ENCODE results near the gene XRCC5.
"Not testable (repeated sequence)": the region's sequence is repeated elsewhere in the genome, so short reads cannot be mapped to it uniquely, and the experiment has no call there.

The XRCC5 gene

DNA sequence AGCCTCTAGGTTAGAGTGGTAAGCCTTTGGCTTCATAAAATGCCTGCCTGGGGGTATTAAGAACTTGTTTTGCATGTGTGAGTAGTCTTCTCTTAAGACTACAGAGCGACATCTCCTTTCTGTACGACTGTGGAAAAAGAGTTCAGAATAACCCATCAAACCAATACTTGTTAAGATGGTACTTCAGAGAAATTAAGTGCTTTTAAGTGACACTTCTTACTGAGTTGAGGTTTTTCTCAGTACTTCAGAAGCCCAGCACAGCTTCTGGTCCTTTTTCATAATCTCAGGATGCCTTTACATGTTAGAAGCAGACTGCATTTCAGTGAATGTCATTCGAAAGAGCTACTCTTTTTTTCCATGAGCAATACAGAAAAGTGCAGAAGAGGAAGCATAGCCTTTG, 10.8 kb downstream of the XRCC5 start:
- DNase-seq = no peak

GRCh38 chr2:216121255-216121654, 12.1 kb downstream of the XRCC5 start:
- DNase-seq = no peak

- no peak for DNase-seq
Observed at GRCh38 chr2:216126943-216127342, 17.8 kb downstream of the XRCC5 start.

DNA sequence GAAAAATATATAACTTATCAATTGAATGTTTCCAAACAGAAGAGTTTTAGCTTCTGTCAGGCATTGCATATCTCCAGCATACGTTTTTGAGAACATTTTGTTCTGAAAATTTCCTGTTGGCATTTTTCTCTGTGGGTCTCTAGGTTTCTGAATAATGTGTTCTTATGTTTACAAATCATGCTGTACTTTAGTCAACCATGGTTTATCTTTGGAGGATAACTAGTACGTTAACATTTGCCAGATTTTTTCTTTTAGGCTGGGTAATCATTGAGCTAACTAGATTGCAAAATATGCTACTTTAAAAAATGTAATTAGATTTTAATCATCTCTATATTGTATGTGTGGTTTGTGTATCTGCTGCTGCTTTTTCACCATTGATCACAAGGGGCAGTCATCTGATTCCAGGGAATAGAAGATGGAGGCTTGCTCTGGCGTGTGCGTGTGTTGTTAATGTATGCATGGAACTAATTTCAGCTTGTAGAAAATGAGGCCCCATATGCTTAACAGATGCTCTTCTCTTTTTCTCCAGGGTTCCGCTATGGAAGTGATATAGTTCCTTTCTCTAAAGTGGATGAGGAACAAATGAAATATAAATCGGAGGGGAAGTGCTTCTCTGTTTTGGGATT, 21.3 kb downstream of the XRCC5 start:
- no peak for DNase-seq

DNA sequence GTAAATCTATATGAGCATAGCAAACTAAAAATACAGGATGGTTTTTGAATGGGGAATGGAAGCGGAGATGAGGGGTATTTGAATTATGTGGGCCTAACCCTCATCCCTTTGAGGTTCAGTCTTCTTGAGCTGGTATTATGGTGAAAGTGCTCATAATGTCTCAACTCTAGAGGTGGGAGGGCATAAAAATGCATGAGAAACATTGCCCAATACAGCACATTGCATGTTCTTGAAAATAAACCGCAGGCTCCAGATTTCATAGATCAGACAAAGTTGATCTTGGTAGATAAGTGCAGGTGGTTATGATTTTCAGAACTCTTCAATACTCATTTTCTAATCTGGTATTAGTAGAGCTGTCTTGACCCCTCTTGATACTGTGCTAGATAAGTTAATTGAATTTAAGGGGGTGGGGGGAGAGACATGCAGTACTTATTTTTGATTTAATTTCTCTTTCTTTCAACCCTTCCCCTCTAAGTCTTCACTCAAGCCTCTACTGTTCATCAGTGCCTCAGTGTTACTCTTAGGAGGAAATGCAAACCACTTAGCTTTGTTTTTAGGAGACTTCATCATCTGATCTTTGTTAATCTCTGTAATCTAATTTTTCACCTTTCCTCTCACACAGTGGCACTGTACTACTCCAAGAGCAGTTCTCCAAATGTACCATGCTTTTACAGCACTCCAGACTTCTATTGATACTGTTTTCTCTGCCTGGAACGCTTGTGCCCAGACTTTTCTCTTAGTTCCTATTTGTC, 22.2 kb downstream of the XRCC5 start:
- no peak for DNase-seq

GRCh38 chr2:216132585-216132984, 23.4 kb downstream of the XRCC5 start:
- peak; percentile 32 for DNase-seq

- DNase-seq = peak; percentile 39
Observed at GRCh38 chr2:216133397-216133796, 24.2 kb downstream of the XRCC5 start.

DNA sequence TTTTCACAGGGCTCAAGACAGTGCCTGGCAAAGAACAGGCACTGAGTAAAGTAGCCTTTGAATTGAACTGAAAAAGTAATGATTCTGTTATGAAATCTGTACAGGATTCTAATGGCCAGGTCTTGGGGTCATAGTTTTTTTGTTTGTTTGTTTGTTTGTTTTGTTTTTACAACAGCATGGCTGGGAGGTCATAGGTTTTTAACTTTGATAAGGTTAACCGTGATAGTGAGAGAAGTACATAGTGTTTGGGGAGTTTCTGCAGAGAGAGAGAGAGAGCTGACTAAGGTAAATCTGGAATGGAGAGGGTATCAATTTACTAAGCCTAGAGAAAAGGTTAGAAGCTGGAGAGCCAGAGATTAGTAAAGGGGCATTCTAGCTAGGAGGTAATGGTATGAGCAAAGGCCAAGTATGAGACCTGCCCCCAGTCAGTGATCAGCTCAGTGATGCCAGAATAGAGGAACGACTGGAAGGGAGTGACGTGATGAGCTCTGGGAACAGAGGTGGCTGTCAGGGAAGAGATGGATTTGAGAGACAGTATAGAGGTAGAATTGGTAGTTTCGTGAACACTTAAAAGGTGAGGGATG, 25.9 kb downstream of the XRCC5 start:
- DNase-seq = no peak

DNA sequence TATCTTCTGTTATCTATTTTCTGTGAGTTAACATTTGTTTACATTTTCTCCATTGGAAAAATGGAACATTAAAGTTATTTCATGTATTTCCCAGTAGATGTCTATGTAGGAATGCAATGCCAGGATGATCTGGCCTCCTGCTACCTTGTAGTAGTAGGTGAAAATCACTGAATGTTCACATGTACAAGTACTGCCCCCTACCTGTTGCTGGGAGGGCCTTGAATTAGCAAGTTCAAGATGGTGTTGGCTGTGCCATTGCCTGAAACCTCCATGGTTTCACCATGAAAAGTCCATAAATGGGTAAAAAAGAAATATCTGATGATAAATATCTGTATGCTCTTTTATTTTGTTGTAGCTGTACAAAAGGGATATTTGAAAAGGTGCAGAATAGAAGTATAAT, 30.7 kb downstream of the XRCC5 start:
- DNase-seq = no peak

DNA sequence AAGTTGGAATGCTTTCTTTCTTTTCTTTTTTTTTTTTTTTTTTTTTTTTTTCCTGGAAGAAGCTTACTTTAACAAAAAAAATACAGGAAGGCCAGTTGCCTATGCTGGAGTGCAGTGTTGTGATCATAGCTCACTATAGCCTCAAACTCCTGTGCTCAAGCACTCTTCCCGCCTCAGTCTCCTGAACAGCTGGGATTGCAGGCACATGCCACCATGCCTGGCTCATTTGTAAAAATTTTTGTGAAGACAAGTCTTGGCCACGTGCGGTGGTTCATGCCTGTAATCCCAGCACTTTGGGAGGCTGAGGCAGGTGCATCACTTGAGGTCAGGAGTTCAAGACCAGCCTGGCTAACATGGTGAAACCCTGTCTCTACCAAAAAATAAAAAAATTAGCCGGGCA, 32.4 kb downstream of the XRCC5 start:
- not testable (repeated sequence) for DNase-seq

- no peak for DNase-seq
Observed at GRCh38 chr2:216142540-216142939, 33.4 kb downstream of the XRCC5 start.

DNA sequence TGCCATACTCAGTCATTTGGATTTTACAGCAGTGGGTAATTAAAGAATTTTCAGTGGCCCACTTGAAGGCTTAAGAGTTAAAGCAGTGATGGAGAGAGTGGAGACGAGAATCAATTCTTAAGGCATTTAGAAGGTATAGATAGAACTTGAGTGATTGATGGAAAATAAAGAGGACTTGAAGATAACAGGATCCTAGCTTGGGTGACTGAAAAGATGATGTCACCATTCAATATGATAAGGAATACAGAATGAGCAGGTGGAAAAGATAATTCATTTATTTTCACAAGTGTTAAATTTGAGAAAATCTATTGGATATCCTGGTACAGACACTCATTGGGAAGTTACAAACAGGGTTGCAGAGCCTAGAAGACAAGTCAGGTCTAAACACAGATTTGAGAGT, 35.2 kb downstream of the XRCC5 start:
- no peak for DNase-seq

- no peak for DNase-seq
Observed at GRCh38 chr2:216144857-216145256, 35.7 kb downstream of the XRCC5 start.

- DNase-seq = no peak
Observed at GRCh38 chr2:216146573-216146972, 37.4 kb downstream of the XRCC5 start.

GRCh38 chr2:216147172-216148131, 38.3 kb downstream of the XRCC5 start:
- DNase-seq = no peak

DNA sequence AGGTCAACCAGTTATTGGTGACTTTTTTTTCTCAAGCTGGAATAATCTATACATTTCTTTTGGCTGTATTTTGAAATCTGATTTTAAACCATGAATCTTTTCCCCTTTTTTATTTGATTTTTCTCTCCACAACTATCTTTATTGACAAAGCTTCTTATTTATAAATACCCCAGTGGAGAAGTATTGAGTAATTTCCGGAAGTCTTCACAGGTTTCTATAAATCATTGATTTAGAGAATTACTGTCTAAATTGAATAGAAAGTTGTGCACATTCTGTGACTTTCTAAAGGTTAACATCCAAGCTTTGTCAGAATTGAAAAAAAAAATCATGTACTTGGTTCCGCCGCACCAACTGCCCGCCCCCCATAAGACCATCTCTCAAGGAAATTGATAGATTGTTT, 39.8 kb downstream of the XRCC5 start:
- DNase-seq = no peak

GRCh38 chr2:216149741-216150140, 40.6 kb downstream of the XRCC5 start:
- DNase-seq = no peak

- no peak for DNase-seq
Observed at GRCh38 chr2:216151313-216152025, 42.3 kb downstream of the XRCC5 start.

DNA sequence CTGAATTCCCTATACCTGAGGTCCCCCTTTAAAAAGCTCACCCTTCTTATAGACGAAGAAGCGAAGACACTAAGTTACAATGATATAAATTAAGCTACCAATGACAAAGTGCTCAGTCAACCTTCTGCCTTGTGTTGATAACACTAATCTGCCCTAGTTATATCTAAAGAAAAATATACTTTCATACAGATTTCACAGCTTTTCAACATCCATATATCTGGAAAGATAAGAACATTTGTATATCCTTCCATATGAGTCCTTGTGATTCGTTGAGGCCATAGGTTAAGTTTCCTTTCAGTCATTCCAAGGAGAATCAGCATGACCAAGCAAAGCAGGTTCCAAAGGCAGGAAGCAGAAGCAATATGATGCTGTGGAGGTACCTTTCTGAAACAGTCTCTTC, 46.8 kb downstream of the XRCC5 start:
- no peak for DNase-seq

DNA sequence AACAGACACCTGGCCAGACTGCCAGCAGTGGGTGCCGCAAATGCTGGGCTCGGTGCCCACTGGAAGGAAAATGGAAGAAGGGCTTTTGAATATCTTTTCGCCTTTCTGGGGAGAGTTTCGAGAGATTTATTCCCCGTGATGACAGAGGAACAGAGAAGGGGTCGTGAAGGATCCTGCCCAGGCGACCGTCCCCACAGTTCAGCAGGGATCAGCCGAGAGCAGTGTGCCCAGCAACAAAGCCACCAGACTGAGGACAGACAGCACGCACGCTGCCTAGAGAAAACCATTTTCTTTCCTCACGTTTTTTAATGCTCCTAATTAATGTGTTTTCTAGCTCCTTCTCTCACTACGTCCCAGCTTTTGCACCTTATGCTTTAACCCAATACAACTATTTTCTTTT, 47.7 kb downstream of the XRCC5 start:
- no peak for DNase-seq

DNA sequence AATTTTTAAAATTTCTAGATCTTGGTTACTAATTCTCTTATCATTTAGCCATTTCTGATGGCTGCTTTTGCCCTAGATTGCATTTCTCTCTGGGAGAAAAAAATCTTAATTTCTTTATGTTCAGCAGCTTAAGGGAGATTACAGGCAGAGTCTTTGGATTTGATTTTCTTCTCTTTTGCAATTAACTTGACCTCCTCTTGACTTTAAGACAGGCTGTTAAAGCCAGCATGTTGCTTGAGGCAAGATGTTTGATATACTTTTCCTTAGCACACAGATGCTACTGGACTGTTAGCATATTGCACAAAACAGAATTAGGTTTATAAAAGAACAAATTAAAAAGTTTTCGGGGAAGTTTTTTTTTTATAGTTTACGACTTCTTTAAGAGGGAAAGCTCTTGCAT, 50.0 kb downstream of the XRCC5 start:
- DNase-seq = no peak

GRCh38 chr2:216159646-216160045, 50.5 kb downstream of the XRCC5 start:
- DNase-seq = peak; percentile 25

GRCh38 chr2:216160786-216161185, 51.6 kb downstream of the XRCC5 start:
- no peak for DNase-seq

Measured in suppressor macrophage treated with lipopolysaccharide for 4 hours (primary cell).